SK-N-DZ (cell line): ENCODE results near the gene IFT81.
"Not testable (repeated sequence)": the region's sequence is repeated elsewhere in the genome, so short reads cannot be mapped to it uniquely, and the experiment has no call there.

ENCODE experiments used
- DNase-seq: peaks from one replicate; pipeline ENCODE4 v3.0.0-alpha.2; 2015; ENCODE audit warnings: low spot score

IFT81 gene

GRCh38 chr12:110246636-110247339, 122.6 kb downstream of the IFT81 start:
- DNase-seq: no peak

- no peak for DNase-seq
These were observed 123.4 kb downstream of the IFT81 start for GRCh38 chr12:110247340-110248095.

GRCh38 chr12:110248096-110248447, 123.9 kb downstream of the IFT81 start:
- no peak for DNase-seq

GRCh38 chr12:110249105-110249504, 124.9 kb downstream of the IFT81 start:
- DNase-seq: no peak

GRCh38 chr12:110249716-110250225, 125.6 kb downstream of the IFT81 start:
- DNase-seq: no peak

- no peak for DNase-seq
These were observed 127.2 kb downstream of the IFT81 start for GRCh38 chr12:110251381-110251780.

- DNase-seq: no peak
These were observed 128.6 kb downstream of the IFT81 start for GRCh38 chr12:110252716-110253115.

GRCh38 chr12:110253176-110253575, 129.0 kb downstream of the IFT81 start:
- no peak for DNase-seq

- DNase-seq: no peak
These were observed 130.9 kb downstream of the IFT81 start for GRCh38 chr12:110254971-110255540.

- DNase-seq: not testable (repeated sequence)
These were observed 131.8 kb downstream of the IFT81 start for GRCh38 chr12:110255890-110256456.

- DNase-seq: no peak
These were observed 132.7 kb downstream of the IFT81 start for GRCh38 chr12:110256780-110257431.

- DNase-seq: no peak
These were observed 134.3 kb downstream of the IFT81 start for GRCh38 chr12:110258466-110258865.

- no peak for DNase-seq
These were observed 138.6 kb downstream of the IFT81 start for GRCh38 chr12:110262442-110263388.

GRCh38 chr12:110266381-110266960, 142.3 kb downstream of the IFT81 start:
- peak; percentile 58 for DNase-seq

GRCh38 chr12:110266980-110267620, 142.9 kb downstream of the IFT81 start:
- peak; percentile 32 for DNase-seq
